Epithelial cell of proximal tubule (primary cell): ENCODE data around the gene WASHC3. TPM values are rescaled to one million over a fixed set of nuclear protein-coding genes. Genes with fewer than 3 reads are reported as not detected.

Experiments used
- DNase-seq: peaks from one replicate; pipeline ENCODE4 v3.0.0-alpha.2; 2011; ENCODE audit warnings: low read depth
- H3K4me3 ChIP-seq: 2 replicates; pipeline ENCODE4 v1.5.1; 2011; ENCODE audit warnings: low read depth, mild to moderate bottlenecking, low read length
- total RNA-seq: library from RNA; depleted of rRNA; stranded (reverse); fragments of >200 nt; gene quantifications from 2 replicates; pipeline ENCODE4 v1.2.3, GENCODE V29; 2015
- TF ChIP-seq, protein P1 (sequence below): conservative IDR thresholded peaks from 2 replicates; pipeline ENCODE4 v1.5.1; 2012; ENCODE audit warnings: low read depth, mild to moderate bottlenecking, low read length

The WASHC3 gene
- 40.3 and 51.0 TPM in 2 replicates for total RNA-seq

- DNase-seq, result peak; percentile 39
- TF ChIP-seq, protein P1, sequence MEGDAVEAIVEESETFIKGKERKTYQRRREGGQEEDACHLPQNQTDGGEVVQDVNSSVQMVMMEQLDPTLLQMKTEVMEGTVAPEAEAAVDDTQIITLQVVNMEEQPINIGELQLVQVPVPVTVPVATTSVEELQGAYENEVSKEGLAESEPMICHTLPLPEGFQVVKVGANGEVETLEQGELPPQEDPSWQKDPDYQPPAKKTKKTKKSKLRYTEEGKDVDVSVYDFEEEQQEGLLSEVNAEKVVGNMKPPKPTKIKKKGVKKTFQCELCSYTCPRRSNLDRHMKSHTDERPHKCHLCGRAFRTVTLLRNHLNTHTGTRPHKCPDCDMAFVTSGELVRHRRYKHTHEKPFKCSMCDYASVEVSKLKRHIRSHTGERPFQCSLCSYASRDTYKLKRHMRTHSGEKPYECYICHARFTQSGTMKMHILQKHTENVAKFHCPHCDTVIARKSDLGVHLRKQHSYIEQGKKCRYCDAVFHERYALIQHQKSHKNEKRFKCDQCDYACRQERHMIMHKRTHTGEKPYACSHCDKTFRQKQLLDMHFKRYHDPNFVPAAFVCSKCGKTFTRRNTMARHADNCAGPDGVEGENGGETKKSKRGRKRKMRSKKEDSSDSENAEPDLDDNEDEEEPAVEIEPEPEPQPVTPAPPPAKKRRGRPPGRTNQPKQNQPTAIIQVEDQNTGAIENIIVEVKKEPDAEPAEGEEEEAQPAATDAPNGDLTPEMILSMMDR, result no peak
- H3K4me3 ChIP-seq, result peak within 1 kb of the TSS; percentile 96
These were observed at the start of gene WASHC3 for GRCh38 chr12:102061560-102062418. WASHC3 (minus strand) TSS chr12:102061991; CDS start chr12:102061962, 29 bp downstream.

DNA sequence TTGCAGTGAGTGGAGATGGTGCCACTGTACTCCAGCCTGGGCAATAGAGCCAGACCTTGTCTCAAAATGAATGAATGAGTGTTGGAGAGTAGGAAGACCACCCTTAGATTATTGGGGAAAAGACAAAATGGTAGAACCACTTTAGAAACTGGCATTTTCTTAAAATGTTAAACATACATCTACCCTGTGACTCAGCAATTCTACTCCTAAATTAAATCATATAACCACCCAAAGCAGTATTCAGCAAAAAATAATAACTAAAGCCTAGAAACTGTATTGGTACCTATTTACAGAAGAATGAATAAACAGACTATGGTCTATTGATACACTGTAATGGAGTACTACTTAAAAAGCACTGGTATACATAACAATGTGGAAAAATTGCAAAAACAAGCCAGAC lies 49.0 kb upstream of the WASHC3 start:
- no peak for DNase-seq
- TF ChIP-seq, protein P1, result no peak
- no peak overlapping the region for H3K4me3 ChIP-seq

- no peak overlapping the region for H3K4me3 ChIP-seq
- TF ChIP-seq, protein P1, result no peak
- no peak for DNase-seq
These were observed 46.2 kb upstream of the WASHC3 start for GRCh38 chr12:102107970-102108369.

DNA sequence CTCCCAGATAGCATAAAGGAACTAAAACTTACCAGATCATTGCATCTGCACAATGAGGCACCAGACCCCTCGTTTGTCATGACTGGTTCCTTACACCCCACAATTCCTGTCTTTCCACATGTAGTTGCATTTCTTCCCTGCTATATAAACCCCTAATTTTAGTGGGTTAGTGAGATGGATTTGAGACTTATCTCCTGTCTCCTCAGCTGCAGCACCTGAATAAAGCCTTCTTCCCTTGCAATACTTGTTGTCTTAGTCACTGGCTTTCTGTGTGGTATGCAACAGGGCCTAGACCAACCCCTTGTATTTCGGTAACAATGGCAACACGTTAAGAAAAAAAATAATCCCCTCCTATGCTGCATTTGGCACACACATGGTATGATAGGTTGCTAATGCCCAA lies 45.1 kb upstream of the WASHC3 start:
- no peak overlapping the region for H3K4me3 ChIP-seq
- TF ChIP-seq, protein P1, result no peak
- DNase-seq, result no peak

GRCh38 chr12:102096855-102097254 lies 35.1 kb upstream of the WASHC3 start:
- no peak overlapping the region for H3K4me3 ChIP-seq
- DNase-seq, result no peak
- TF ChIP-seq, protein P1, result no peak

DNA sequence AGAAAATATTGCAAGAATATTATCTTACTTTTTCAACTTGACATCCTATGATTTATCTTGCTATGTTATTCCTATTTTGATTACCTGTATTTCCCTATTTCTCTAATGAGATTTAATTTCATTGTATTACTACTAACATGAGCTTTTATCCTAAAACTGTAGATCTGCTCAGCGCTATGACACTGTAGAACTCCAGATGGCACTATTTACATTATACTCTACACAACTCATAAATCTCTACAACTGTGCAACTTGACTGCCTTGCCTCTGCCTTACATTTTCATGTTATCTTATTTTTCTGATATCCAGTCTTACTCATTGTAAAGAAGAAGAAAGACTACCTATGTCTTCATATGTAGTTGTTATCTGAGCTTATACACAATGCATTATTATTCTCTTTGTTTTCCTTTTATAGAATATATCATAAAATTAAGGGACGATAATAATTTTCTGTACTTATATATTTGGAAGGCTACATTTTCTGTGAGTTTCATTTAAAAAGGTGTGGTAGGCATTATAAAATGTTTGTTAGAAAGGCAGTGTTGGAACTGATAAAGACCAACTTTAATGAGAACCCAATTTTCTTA lies 34.0 kb upstream of the WASHC3 start:
- TF ChIP-seq, protein P1, result peak; percentile 56
- no peak for DNase-seq
- no peak overlapping the region for H3K4me3 ChIP-seq
